CD1c-positive myeloid dendritic cell (primary cell): ENCODE measurements around the gene SCT.
"Not testable (repeated sequence)": the region's sequence is repeated elsewhere in the genome, so short reads cannot be mapped to it uniquely, and the experiment has no call there.

Experiments
- DNase-seq: peaks from one replicate; pipeline ENCODE4 v3.0.0-alpha.2; 2016; ENCODE audit errors: extremely low spot score

SCT gene, protein sequence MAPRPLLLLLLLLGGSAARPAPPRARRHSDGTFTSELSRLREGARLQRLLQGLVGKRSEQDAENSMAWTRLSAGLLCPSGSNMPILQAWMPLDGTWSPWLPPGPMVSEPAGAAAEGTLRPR

GRCh38 chr11:626475-627307 is at the start of gene SCT:
SCT (minus strand) TSS chr11:627181; CDS start chr11:627143, 38 bp downstream.
- no peak for DNase-seq

GRCh38 chr11:674406-674805 is 47.4 kb upstream of the SCT start:
- DNase-seq: no peak

DNA sequence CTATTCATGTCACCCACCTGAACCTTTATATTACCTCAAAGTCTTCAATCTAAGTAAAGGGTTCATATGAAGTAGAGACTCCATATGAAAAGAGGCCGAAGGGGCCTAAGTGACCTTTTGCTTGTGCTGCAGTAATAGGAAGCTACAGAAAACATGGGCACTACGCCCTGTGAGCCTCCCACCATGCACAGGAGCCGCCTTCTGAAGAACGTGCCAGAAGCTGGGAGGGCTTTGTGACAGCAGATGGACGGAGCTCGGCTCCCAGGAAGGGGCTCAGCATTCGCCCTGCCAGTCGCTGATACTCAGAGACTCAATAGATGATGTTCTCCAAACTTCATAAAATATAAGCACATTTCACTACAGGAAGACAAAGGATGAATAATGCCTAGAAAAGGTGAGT is 46.9 kb upstream of the SCT start:
- DNase-seq: no peak

DNA sequence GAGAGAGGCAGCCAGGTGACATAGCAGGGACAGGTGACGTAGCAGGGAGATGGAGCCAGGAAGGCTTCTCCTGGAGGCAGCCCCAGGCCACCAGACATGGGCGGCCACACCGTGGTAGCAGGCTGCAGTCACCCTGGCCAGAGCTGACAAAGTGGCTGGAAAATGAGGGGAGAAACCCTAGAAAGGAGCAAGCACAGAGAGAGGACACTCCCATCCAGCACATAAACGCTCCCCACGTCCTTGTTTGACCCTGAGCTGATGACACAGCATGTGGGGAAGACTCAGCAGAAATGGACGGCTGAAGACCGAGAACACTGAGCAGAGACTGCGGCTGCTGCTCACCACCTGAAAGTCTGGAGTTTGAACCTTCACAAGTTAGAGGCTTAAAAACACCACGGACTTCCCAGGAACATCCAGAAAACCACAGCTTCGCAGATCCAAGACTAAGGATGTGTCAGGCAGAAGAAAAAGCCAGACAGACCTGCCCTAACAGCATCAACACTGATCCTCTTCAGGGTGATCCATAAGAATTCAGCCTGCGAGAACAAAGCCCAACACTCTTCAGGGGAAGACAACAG is 38.8 kb upstream of the SCT start:
- no peak for DNase-seq

GRCh38 chr11:665062-665703 is 38.2 kb upstream of the SCT start:
- no peak for DNase-seq

- peak; percentile 58 for DNase-seq
These were observed 35.8 kb upstream of the SCT start for GRCh38 chr11:662689-663274.

- DNase-seq: no peak
These were observed 33.9 kb upstream of the SCT start for GRCh38 chr11:660681-661444.

- DNase-seq: no peak
These were observed 33.3 kb upstream of the SCT start for GRCh38 chr11:660281-660680.

GRCh38 chr11:659532-660085 is 32.6 kb upstream of the SCT start:
- DNase-seq: no peak

- DNase-seq: no peak
These were observed 30.7 kb upstream of the SCT start for GRCh38 chr11:657691-658126.

DNA sequence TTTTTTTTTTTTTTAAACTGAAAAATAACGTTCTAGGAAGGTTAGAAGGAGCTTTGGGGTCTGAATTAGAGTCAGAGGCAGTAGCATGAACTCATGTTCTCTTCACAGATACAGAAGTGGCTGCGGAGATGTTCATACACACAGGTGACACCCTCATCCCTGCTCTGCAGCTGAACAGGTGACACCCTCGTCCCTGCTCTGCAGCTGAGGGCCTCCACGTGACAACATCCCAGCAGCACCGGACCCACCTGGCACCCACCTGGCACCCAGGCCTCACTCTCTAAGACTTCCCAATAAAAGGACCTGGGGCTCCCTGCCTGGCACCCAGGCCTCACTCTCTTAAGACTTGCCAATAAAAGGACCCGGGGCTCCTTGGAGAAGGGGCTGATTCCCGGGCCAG is 29.9 kb upstream of the SCT start:
- no peak for DNase-seq

DNA sequence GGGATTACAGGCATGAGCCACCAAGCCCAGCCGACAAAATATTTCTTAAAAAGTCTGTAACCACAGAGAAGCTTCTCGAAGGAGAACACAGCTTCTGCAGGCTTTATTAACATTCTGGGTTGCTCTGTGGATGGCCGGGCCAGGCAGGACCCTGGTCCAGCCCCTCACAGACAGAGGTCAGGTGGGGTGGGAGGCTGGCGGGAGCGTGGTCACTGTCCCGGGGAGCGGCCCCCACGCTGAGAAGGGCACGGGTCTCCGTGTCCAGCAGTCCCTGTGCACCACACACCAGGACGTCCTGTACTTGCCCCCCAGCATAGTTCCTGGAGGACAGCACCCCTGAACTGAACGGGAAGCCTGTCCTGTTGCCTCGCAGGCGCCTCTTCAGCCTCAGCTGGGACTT is 29.4 kb upstream of the SCT start:
- no peak for DNase-seq

GRCh38 chr11:655036-655726 is 28.2 kb upstream of the SCT start:
- no peak for DNase-seq

GRCh38 chr11:654444-654843 is 27.5 kb upstream of the SCT start:
- not testable (repeated sequence) for DNase-seq

- DNase-seq: no peak
These were observed 26.9 kb upstream of the SCT start for GRCh38 chr11:653837-654236.

DNA sequence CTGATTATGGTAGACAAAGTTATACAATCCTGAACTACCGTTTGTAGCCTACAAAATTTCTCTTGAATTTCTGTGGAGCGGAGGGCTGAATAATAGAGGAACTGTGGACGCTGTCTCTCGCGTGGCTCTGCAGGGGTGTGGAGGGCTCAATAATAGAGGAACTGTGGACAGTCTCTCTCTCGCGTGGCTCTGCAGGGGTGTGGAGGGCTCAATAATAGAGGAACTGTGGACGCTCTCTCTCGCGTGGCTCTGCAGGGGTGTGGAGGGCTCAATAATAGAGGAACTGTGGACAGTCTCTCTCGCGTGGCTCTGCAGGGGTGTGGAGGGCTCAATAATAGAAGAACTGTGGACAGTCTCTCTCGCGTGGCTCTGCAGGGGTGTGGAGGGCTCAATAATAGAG is 26.2 kb upstream of the SCT start:
- peak; percentile 78 for DNase-seq

- DNase-seq: no peak
These were observed 23.5 kb upstream of the SCT start for GRCh38 chr11:650482-650881.

DNA sequence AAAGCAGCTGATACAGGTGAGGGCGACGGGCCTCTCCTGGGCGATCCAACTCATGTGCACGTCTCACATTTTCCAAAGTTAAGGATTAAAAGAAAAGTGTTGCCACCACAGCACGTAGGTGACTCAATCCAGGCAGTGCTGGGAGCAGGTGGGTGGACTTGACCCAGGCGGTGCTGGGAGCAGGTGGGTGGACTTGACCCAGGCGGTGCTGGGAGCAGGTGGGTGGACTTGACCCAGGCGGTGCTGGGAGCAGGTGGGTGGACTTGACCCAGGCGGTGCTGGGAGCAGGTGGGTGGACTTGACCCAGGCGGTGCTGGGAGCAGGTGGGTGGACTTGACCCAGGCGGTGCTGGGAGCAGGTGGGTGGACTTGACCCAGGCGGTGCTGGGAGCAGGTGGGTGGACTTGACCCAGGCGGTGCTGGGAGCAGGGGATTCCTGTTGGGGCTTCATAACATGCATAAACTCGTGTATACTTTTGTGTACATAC is 20.7 kb upstream of the SCT start:
- not testable (repeated sequence) for DNase-seq

GRCh38 chr11:646214-646613 is 19.2 kb upstream of the SCT start:
- no peak for DNase-seq

GRCh38 chr11:645536-645935 is 18.6 kb upstream of the SCT start:
- DNase-seq: no peak
